ENCODE data around the gene SERPINA5.

- TF ChIP-seq GATA3 (IDR thresholded peaks at IDR 0.05; ENCODE audit: low read depth, low read length) (no peak), GATA2 (IDR thresholded peaks at IDR 0.05; ENCODE audit: low read depth, low read length) (no peak)
Observed at GRCh38 chr14:94601884-94602391, 20.7 kb downstream of the SERPINA5 start.
